ENCODE measurements around the gene DPF3. TPM values are rescaled to one million over a fixed set of nuclear protein-coding genes. Genes with fewer than 3 reads are reported as not detected.

Gene DPF3
- total RNA-seq, 2 experiments from 2014 or later: 0.27 to 0.31 TPM

GRCh38 chr14:72826039-72826438 is 67.9 kb downstream of the DPF3 start:
- POLR2A ChIA-PET: no interaction called here
- intact Hi-C loops (cut with DNase I, micrococcal nuclease): no loop called here
- no peak for TF ChIP-seq CTCF (IDR thresholded peaks at IDR 0.05)
- ATAC-seq (ENCODE audit: poor library complexity) (no peak), DNase-seq (no peak)
- no peak overlapping the region for H3K4me3 ChIP-seq (ENCODE audit: low read length)
- no peaks in the 10 kb centered on the region for H3K9me3 ChIP-seq (ENCODE audit: control insufficient read depth in 1 of 2, insufficient read depth in 1 of 2, low read length in 2 of 2)
- H3K27ac ChIP-seq (ENCODE audit: low read depth in 1 of 2, low read length in 2 of 2): no peak overlapping the region
- H3K9me3 Mint-ChIP-seq: no peaks in the 10 kb centered on the region
- CTCF ChIA-PET: no interaction called here
- no peaks in the 10 kb centered on the region for H3K36me3 Mint-ChIP-seq (ENCODE audit: low read depth)
- H3K27me3 ChIP-seq (ENCODE audit: control insufficient read depth in 1 of 2, insufficient read depth in 2 of 2, low read length in 2 of 2): no peaks in the 10 kb centered on the region
- H3K27me3 Mint-ChIP-seq: peaks cover 18% of the 10 kb centered on the region
- no peak overlapping the region for H3K4me3 Mint-ChIP-seq
- no peaks in the 10 kb centered on the region for H3K36me3 ChIP-seq (ENCODE audit: insufficient read depth, low read length)
- no peaks in the 10 kb centered on the region for H3K4me1 ChIP-seq (ENCODE audit: insufficient read depth, low read length)
- no peaks in the 10 kb centered on the region for H3K4me1 Mint-ChIP-seq (ENCODE audit: low read depth)
- H3K27ac Mint-ChIP-seq: no peak overlapping the region

DNA sequence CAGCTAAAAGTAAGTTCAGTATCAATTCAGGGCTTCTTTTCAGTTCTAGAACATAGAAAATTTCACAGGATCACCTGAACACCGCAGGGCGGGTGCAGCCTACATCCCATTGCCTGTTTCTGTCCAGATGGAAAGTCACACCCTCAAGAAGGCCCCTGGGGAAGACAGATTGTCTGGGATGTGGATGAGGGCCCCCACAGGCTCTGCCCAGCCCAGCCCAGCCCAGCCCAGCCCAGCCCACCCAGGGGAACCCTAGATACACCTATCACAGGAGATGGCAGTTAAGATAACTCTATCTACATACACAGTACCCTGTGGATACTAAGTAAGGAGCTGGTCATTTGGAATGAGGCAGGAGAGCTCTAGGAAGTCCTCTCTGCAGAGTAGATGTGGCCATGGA is 68.4 kb downstream of the DPF3 start:
- H3K4me1 Mint-ChIP-seq (ENCODE audit: low read depth): no peaks in the 10 kb centered on the region
- Histone ChIP-seq H3K27me3 (ENCODE audit: control insufficient read depth in 1 of 2, insufficient read depth in 2 of 2, low read length in 2 of 2) (no peaks in the 10 kb centered on the region), H3K36me3 (ENCODE audit: insufficient read depth, low read length) (no peaks in the 10 kb centered on the region), H3K4me3 (ENCODE audit: low read length) (no peak overlapping the region), H3K4me1 (ENCODE audit: insufficient read depth, low read length) (no peaks in the 10 kb centered on the region), H3K27ac (ENCODE audit: low read depth in 1 of 2, low read length in 2 of 2) (no peak overlapping the region), H3K9me3 (ENCODE audit: control insufficient read depth in 1 of 2, insufficient read depth in 1 of 2, low read length in 2 of 2) (no peaks in the 10 kb centered on the region)
- no peaks in the 10 kb centered on the region for H3K9me3 Mint-ChIP-seq
- H3K4me3 Mint-ChIP-seq: no peak overlapping the region
- H3K36me3 Mint-ChIP-seq (ENCODE audit: low read depth): no peaks in the 10 kb centered on the region
- no peak for TF ChIP-seq CTCF (IDR thresholded peaks at IDR 0.05)
- no peak overlapping the region for H3K27ac Mint-ChIP-seq
- intact Hi-C loops (cut with DNase I, micrococcal nuclease): no loop called here
- ChIA-PET POLR2A (no interaction called here), CTCF (no interaction called here)
- ATAC-seq (ENCODE audit: poor library complexity) (no peak), DNase-seq (no peak)
- peaks cover 12% of the 10 kb centered on the region for H3K27me3 Mint-ChIP-seq

GRCh38 chr14:72824051-72824450 is 69.8 kb downstream of the DPF3 start:
- H3K9me3 ChIP-seq (ENCODE audit: control insufficient read depth in 1 of 2, insufficient read depth in 1 of 2, low read length in 2 of 2): no peaks in the 10 kb centered on the region
- ChIA-PET POLR2A (no interaction called here), CTCF (no interaction called here)
- no peak for TF ChIP-seq CTCF (IDR thresholded peaks at IDR 0.05)
- no peak overlapping the region for H3K27ac ChIP-seq (ENCODE audit: low read depth in 1 of 2, low read length in 2 of 2)
- ATAC-seq (ENCODE audit: poor library complexity) (no peak), DNase-seq (no peak)
- no peaks in the 10 kb centered on the region for H3K9me3 Mint-ChIP-seq
- intact Hi-C loops (cut with DNase I, micrococcal nuclease): no loop called here
- no peaks in the 10 kb centered on the region for H3K36me3 ChIP-seq (ENCODE audit: insufficient read depth, low read length)
- H3K4me3 Mint-ChIP-seq: no peak overlapping the region
- no peaks in the 10 kb centered on the region for H3K27me3 ChIP-seq (ENCODE audit: control insufficient read depth in 1 of 2, insufficient read depth in 2 of 2, low read length in 2 of 2)
- no peaks in the 10 kb centered on the region for H3K36me3 Mint-ChIP-seq (ENCODE audit: low read depth)
- no peaks in the 10 kb centered on the region for H3K4me1 Mint-ChIP-seq (ENCODE audit: low read depth)
- H3K4me3 ChIP-seq (ENCODE audit: low read length): no peak overlapping the region
- H3K27me3 Mint-ChIP-seq: peaks cover 9% of the 10 kb centered on the region
- H3K27ac Mint-ChIP-seq: no peak overlapping the region
- H3K4me1 ChIP-seq (ENCODE audit: insufficient read depth, low read length): no peaks in the 10 kb centered on the region
